ENCODE data around the gene ITGA3.

The ITGA3 gene

GRCh38 chr17:50093807-50094206 lies 37.9 kb downstream of the ITGA3 start:
- no peak for DNase-seq (ENCODE audit: low read depth, low spot score)

- DNase-seq (ENCODE audit: low read depth, low spot score): no peak
Measured at GRCh38 chr17:50094243-50094752, 38.4 kb downstream of the ITGA3 start.

- DNase-seq (ENCODE audit: low read depth, low spot score): peak; percentile 87
Measured at GRCh38 chr17:50094753-50095619, 39.1 kb downstream of the ITGA3 start, which contains the start of gene PDK2. TSS of gene PDK2 (plus strand) at chr17:50095351. CDS start at chr17:50095436, 85 bp downstream.

GRCh38 chr17:50095626-50096037 lies 39.7 kb downstream of the ITGA3 start:
- DNase-seq (ENCODE audit: low read depth, low spot score): no peak

GRCh38 chr17:50096092-50096491 lies 40.2 kb downstream of the ITGA3 start:
- DNase-seq (ENCODE audit: low read depth, low spot score): no peak

GRCh38 chr17:50096758-50097157 lies 40.8 kb downstream of the ITGA3 start:
- DNase-seq (ENCODE audit: low read depth, low spot score): no peak

- no peak for DNase-seq (ENCODE audit: low read depth, low spot score)
Measured at GRCh38 chr17:50097455-50097854, 41.5 kb downstream of the ITGA3 start.

- no peak for DNase-seq (ENCODE audit: low read depth, low spot score)
Measured at GRCh38 chr17:50097926-50098325, 42.0 kb downstream of the ITGA3 start.

- DNase-seq (ENCODE audit: low read depth, low spot score): no peak
Measured at GRCh38 chr17:50098583-50098982, 42.7 kb downstream of the ITGA3 start.

- no peak for DNase-seq (ENCODE audit: low read depth, low spot score)
Measured at GRCh38 chr17:50099003-50099402, 43.1 kb downstream of the ITGA3 start.

GRCh38 chr17:50100480-50100883 lies 44.6 kb downstream of the ITGA3 start:
- no peak for DNase-seq (ENCODE audit: low read depth, low spot score)

- DNase-seq (ENCODE audit: low read depth, low spot score): no peak
Measured at GRCh38 chr17:50100921-50101345, 45.0 kb downstream of the ITGA3 start.

GRCh38 chr17:50101346-50102163 lies 45.6 kb downstream of the ITGA3 start:
- DNase-seq (ENCODE audit: low read depth, low spot score): no peak

- DNase-seq (ENCODE audit: low read depth, low spot score): no peak
Measured at GRCh38 chr17:50102164-50102991, 46.5 kb downstream of the ITGA3 start.

- no peak for DNase-seq (ENCODE audit: low read depth, low spot score)
Measured at GRCh38 chr17:50103252-50103651, 47.3 kb downstream of the ITGA3 start.

- no peak for DNase-seq (ENCODE audit: low read depth, low spot score)
Measured at GRCh38 chr17:50103941-50104340, 48.0 kb downstream of the ITGA3 start.

- DNase-seq (ENCODE audit: low read depth, low spot score): no peak
Measured at GRCh38 chr17:50105811-50106210, 49.9 kb downstream of the ITGA3 start.

- no peak for DNase-seq (ENCODE audit: low read depth, low spot score)
Measured at GRCh38 chr17:50106393-50107131, 50.7 kb downstream of the ITGA3 start.

- DNase-seq (ENCODE audit: low read depth, low spot score): no peak
Measured at GRCh38 chr17:50107790-50108414, 52.0 kb downstream of the ITGA3 start.

GRCh38 chr17:50108556-50108955 lies 52.6 kb downstream of the ITGA3 start:
- DNase-seq (ENCODE audit: low read depth, low spot score): no peak

Measured in iPS DF 19.7 (cell line).